H9 (cell line): ENCODE data around the gene REV1. TPM values are rescaled to one million over a fixed set of nuclear protein-coding genes. Genes with fewer than 3 reads are reported as not detected.

Experiments used
- DNase-seq: peaks from one replicate; pipeline ENCODE4 v3.0.0-alpha.2; 2017
- H2AFZ ChIP-seq: one replicate; pipeline ENCODE4 v1.6.1; 2013; ENCODE audit warnings: mild to moderate bottlenecking, low read length, control low read depth, moderate library complexity
- H2AK5ac ChIP-seq: 2 replicates; pipeline ENCODE4 v1.6.1; 2013; ENCODE audit warnings: low read length, control low read depth, mixed read lengths; ENCODE audit not compliant: insufficient read length
- H2BK120ac ChIP-seq: one replicate; pipeline ENCODE4 v1.6.1; 2013; ENCODE audit warnings: low read depth, mild to moderate bottlenecking, low read length, control low read depth, inconsistent platforms; ENCODE audit not compliant: poor library complexity, severe bottlenecking
- H2BK12ac ChIP-seq: 2 replicates; pipeline ENCODE4 v1.6.1; 2013; ENCODE audit warnings: low read length, control low read depth, mixed read lengths, low read depth; ENCODE audit not compliant: insufficient read length
- H2BK15ac ChIP-seq: 2 replicates; pipeline ENCODE4 v1.6.1; 2013; ENCODE audit warnings: low read depth, low read length, control low read depth
- H2BK20ac ChIP-seq: one replicate; pipeline ENCODE4 v1.6.1; 2013; ENCODE audit warnings: low read depth, mild to moderate bottlenecking, low read length, control low read depth, inconsistent platforms; ENCODE audit not compliant: poor library complexity, severe bottlenecking
- H2BK5ac ChIP-seq: 2 replicates; pipeline ENCODE4 v1.6.1; 2013; ENCODE audit warnings: low read length, control low read depth, mixed read lengths; ENCODE audit not compliant: insufficient read length
- H3K14ac ChIP-seq: 2 replicates; pipeline ENCODE4 v1.6.1; 2013; ENCODE audit warnings: low read length, control low read depth; ENCODE audit not compliant: insufficient read depth
- H3K18ac ChIP-seq: 2 replicates; pipeline ENCODE4 v1.6.1; 2013; ENCODE audit warnings: low read depth, mild to moderate bottlenecking, mixed read lengths, low read length, control low read depth; ENCODE audit not compliant: insufficient read length
- H3K23ac ChIP-seq: 2 replicates; pipeline ENCODE4 v1.6.1; 2013; ENCODE audit warnings: low read length, control low read depth, mixed read lengths, low read depth; ENCODE audit not compliant: insufficient read length
- H3K23me2 ChIP-seq: 2 replicates; pipeline ENCODE4 v1.6.1; 2013; ENCODE audit warnings: low read depth, mild to moderate bottlenecking, mixed read lengths, low read length, control low read depth; ENCODE audit not compliant: insufficient read length, poor library complexity, severe bottlenecking
- H3K27ac ChIP-seq: 2 replicates; pipeline ENCODE4 v1.5.1; 2013; ENCODE audit warnings: low read length, control low read depth, mixed read lengths, low read depth; ENCODE audit not compliant: insufficient read length
- H3K27me3 ChIP-seq: 2 replicates; pipeline ENCODE4 v1.6.1; 2013; ENCODE audit warnings: low read length, control low read depth, inconsistent platforms; ENCODE audit not compliant: insufficient read depth
- H3K4ac ChIP-seq: 2 replicates; pipeline ENCODE4 v1.6.1; 2013; ENCODE audit warnings: low read depth, mild to moderate bottlenecking, control low read depth, inconsistent platforms, low read length, moderate library complexity
- H3K4me1 ChIP-seq: 2 replicates; pipeline ENCODE4 v1.6.1; 2013; ENCODE audit warnings: low read length, control low read depth, inconsistent platforms; ENCODE audit not compliant: insufficient read depth
- H3K4me2 ChIP-seq: 2 replicates; pipeline ENCODE4 v1.6.1; 2013; ENCODE audit warnings: low read length, control low read depth, mixed read lengths; ENCODE audit not compliant: insufficient read length, insufficient read depth
- H3K56ac ChIP-seq: 2 replicates; pipeline ENCODE4 v1.6.1; 2013; ENCODE audit warnings: low read depth, mild to moderate bottlenecking, mixed read lengths, low read length, control low read depth; ENCODE audit not compliant: insufficient read length
- H3K79me1 ChIP-seq: 2 replicates; pipeline ENCODE4 v1.6.1; 2013; ENCODE audit warnings: low read depth, mild to moderate bottlenecking, moderate library complexity, low read length, control low read depth, inconsistent platforms; ENCODE audit not compliant: insufficient read depth, poor library complexity, severe bottlenecking
- H3K79me2 ChIP-seq: 2 replicates; pipeline ENCODE4 v1.6.1; 2013; ENCODE audit warnings: low read length, control low read depth, inconsistent platforms; ENCODE audit not compliant: insufficient read depth
- H3K9ac ChIP-seq: 2 replicates; pipeline ENCODE4 v1.6.1; 2013; ENCODE audit warnings: low read length, control low read depth, mixed read lengths; ENCODE audit not compliant: insufficient read length; ENCODE audit errors: extremely low read depth
- H3K9me3 ChIP-seq: one replicate; pipeline ENCODE4 v1.6.1; 2013; ENCODE audit warnings: low read depth, low read length, inconsistent platforms; ENCODE audit not compliant: control insufficient read depth
- H3T11ph ChIP-seq: one replicate; pipeline ENCODE4 v1.6.1; 2013; ENCODE audit warnings: mild to moderate bottlenecking, low read length, control low read depth, inconsistent platforms
- H4K20me1 ChIP-seq: one replicate; pipeline ENCODE4 v1.6.1; 2013; ENCODE audit not compliant: control insufficient read depth, insufficient read length, insufficient read depth
- H4K5ac ChIP-seq: 2 replicates; pipeline ENCODE4 v1.6.1; 2013; ENCODE audit warnings: low read depth, mild to moderate bottlenecking, mixed read lengths, low read length, control low read depth; ENCODE audit not compliant: insufficient read length
- H4K8ac ChIP-seq: replicated peaks from 2 replicates; pipeline ENCODE4 v1.6.1; 2013; ENCODE audit warnings: low read length, control low read depth, mixed read lengths, low read depth; ENCODE audit not compliant: insufficient read length
- H4K91ac ChIP-seq: 2 replicates; pipeline ENCODE4 v1.6.1; 2013; ENCODE audit warnings: low read depth, mild to moderate bottlenecking, moderate library complexity, mixed read lengths, low read length, control low read depth; ENCODE audit not compliant: insufficient read length
- H3K27ac Mint-ChIP-seq, 3 experiments: 2 replicates in 2 of 3; 3 replicates in 1 of 3; pipeline ENCODE4 v1.8.0; 2020 to 2021; ENCODE audit warnings: mixed read lengths in 3 of 3, mild to moderate bottlenecking in 1 of 3, moderate library complexity in 1 of 3
- H3K27me3 Mint-ChIP-seq: 2 replicates; pipeline ENCODE4 v1.8.0; 2021; ENCODE audit warnings: low read depth, mild to moderate bottlenecking, moderate library complexity, mixed read lengths
- H3K36me3 Mint-ChIP-seq, 3 experiments: 2 replicates in 2 of 3; 3 replicates in 1 of 3; pipeline ENCODE4 v1.8.0; 2020 to 2021; ENCODE audit warnings: low read depth in 3 of 3, mixed read lengths in 3 of 3; ENCODE audit not compliant: insufficient read depth in 1 of 3
- H3K4me1 Mint-ChIP-seq, 2 experiments: 2 replicates each; pipeline ENCODE4 v1.8.0; 2020; ENCODE audit warnings: mixed read lengths in 2 of 2
- H3K4me3 Mint-ChIP-seq, 2 experiments: 2 replicates in 1 of 2; 3 replicates in 1 of 2; pipeline ENCODE4 v1.8.0; 2020 to 2021; ENCODE audit warnings: mild to moderate bottlenecking in 2 of 2, mixed read lengths in 2 of 2, moderate library complexity in 1 of 2
- H3K9me3 Mint-ChIP-seq, 2 experiments: 2 replicates in 1 of 2; 3 replicates in 1 of 2; pipeline ENCODE4 v1.8.0; 2020; ENCODE audit warnings: mild to moderate bottlenecking in 2 of 2, mixed read lengths in 2 of 2, moderate library complexity in 1 of 2
- WGBS: extraction: QIAGEN DNeasy Blood & Tissue Kit; methylation state at CpG from one replicate; pipeline ENCODE4 v1.1.7; 2013; ENCODE audit warnings: missing lambda C conversion rate, low lambda C conversion rate, mixed read lengths; ENCODE audit not compliant: insufficient read length; ENCODE audit errors: extremely low coverage; 5-methylcytosine and 5-hydroxymethylcytosine counted together
- total RNA-seq: library from RNA; stranded (reverse); gene quantifications from 2 replicates; pipeline ENCODE4 v1.2.1, GENCODE V29; 2021
- TF ChIP-seq, protein P1 (sequence below): fragments of 200-600 bp; sonication (generic); conservative IDR thresholded peaks from 3 replicates; pipeline ENCODE4 v1.8.0; 2021; ENCODE audit warnings: antibody characterized with exemption, mild to moderate bottlenecking

The REV1 gene
- total RNA-seq, 1 experiment from 2014 or later: 41.6 TPM

DNA sequence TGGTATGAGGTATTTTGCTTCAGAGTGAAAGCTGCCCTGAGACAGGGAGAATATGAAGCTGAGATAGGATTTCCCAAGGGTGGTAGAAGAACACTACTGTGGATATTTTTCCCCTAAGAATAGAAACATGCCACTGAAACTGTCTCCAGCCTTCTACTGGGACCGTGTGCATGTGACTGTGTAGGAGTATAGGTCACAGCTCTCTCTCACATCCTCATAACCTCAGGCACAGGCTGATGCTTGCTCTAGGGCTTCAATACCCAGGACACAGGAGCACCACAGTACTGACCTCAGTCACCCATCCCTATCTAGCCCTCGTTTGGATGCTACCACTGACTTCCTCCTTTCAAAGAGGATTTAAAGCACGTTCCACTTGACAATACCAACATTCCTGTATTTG lies 67.2 kb downstream of the REV1 start:
- no peak overlapping the region for H2BK5ac ChIP-seq
- no peak overlapping the region for H3K27ac ChIP-seq

More for the DNA sequence above, 67.2 kb downstream of the REV1 start:
- H3K79me2 ChIP-seq: no peaks in the 10 kb centered on the region
- no peak overlapping the region for H3K18ac ChIP-seq
- no peak overlapping the region for H2AFZ ChIP-seq
- H2BK12ac ChIP-seq: no peak overlapping the region
- no peak overlapping the region for H3K9ac ChIP-seq
- no peak overlapping the region for H4K5ac ChIP-seq
- H4K20me1 ChIP-seq: no peaks in the 10 kb centered on the region
- no peak overlapping the region for H2BK20ac ChIP-seq
- Mint-ChIP-seq H3K27ac (no peak overlapping the region), H3K9me3 (no peaks in the 10 kb centered on the region), H3K36me3 (peaks cover 22 to 77% (median 63%) of the 10 kb centered on the region in 3 experiments; a peak in 6 of 7 replicates), H3K4me1 (no peaks in the 10 kb centered on the region), H3K4me3 (no peak overlapping the region), H3K27me3 (no peaks in the 10 kb centered on the region)
- WGBS: no CpG with 5 or more reads among the region's 3 CpGs
- H3K9me3 ChIP-seq: no peaks in the 10 kb centered on the region
- no peak for DNase-seq
- no peak overlapping the region for H2AK5ac ChIP-seq
- no peaks in the 10 kb centered on the region for H3K79me1 ChIP-seq
- no peaks in the 10 kb centered on the region for H3K23me2 ChIP-seq
- TF ChIP-seq, protein P1, sequence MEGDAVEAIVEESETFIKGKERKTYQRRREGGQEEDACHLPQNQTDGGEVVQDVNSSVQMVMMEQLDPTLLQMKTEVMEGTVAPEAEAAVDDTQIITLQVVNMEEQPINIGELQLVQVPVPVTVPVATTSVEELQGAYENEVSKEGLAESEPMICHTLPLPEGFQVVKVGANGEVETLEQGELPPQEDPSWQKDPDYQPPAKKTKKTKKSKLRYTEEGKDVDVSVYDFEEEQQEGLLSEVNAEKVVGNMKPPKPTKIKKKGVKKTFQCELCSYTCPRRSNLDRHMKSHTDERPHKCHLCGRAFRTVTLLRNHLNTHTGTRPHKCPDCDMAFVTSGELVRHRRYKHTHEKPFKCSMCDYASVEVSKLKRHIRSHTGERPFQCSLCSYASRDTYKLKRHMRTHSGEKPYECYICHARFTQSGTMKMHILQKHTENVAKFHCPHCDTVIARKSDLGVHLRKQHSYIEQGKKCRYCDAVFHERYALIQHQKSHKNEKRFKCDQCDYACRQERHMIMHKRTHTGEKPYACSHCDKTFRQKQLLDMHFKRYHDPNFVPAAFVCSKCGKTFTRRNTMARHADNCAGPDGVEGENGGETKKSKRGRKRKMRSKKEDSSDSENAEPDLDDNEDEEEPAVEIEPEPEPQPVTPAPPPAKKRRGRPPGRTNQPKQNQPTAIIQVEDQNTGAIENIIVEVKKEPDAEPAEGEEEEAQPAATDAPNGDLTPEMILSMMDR: no peak
- H3T11ph ChIP-seq: no peak overlapping the region
- H3K4ac ChIP-seq: no peak overlapping the region
- no peak overlapping the region for H2BK120ac ChIP-seq
- no peaks in the 10 kb centered on the region for H3K27me3 ChIP-seq
- H3K56ac ChIP-seq: no peak overlapping the region
- no peak overlapping the region for H3K4me2 ChIP-seq
- no peak overlapping the region for H3K14ac ChIP-seq
- no peak overlapping the region for H4K8ac ChIP-seq
- H4K91ac ChIP-seq: no peak overlapping the region
- H2BK15ac ChIP-seq: no peak overlapping the region
- H3K4me1 ChIP-seq: no peaks in the 10 kb centered on the region
- H3K23ac ChIP-seq: no peak overlapping the region
